Measurements from ENCODE around the gene TMEM86A. TPM values are rescaled to one million over a fixed set of nuclear protein-coding genes. Genes with fewer than 3 reads are reported as not detected.
"Not testable (repeated sequence)": the region's sequence is repeated elsewhere in the genome, so short reads cannot be mapped to it uniquely, and the experiment has no call there.

The TMEM86A gene
- total RNA-seq, 1 donor from 2014 or later, result 5.4 TPM

- no peak overlapping the region for H3K27ac ChIP-seq (replicated peaks)
Measured at GRCh38 chr11:18668131-18668530, 30.4 kb upstream of the TMEM86A start.

GRCh38 chr11:18669219-18669596 lies 29.4 kb upstream of the TMEM86A start:
- Histone ChIP-seq H3K9me3 (replicated peaks) (no peaks in the 10 kb centered on the region), H3K4me1 (no peaks in the 10 kb centered on the region), H3K27me3 (ENCODE audit: low read depth) (peaks cover 18% of the 10 kb centered on the region), H3K27ac (replicated peaks) (no peak overlapping the region), H3K36me3 (no peaks in the 10 kb centered on the region), H3K4me3 (no peak overlapping the region)
- no peak for TF ChIP-seq CTCF (IDR thresholded peaks at IDR 0.05; ENCODE audit: borderline replicate concordance)
- intact Hi-C loops (cut with micrococcal nuclease), result no loop called here
- DNase-seq, result no peak

More at GRCh38 chr11:18668131-18668530, 30.4 kb upstream of the TMEM86A start:
- Histone ChIP-seq H3K9me3 (replicated peaks) (no peaks in the 10 kb centered on the region), H3K27me3 (ENCODE audit: low read depth) (peaks cover 18% of the 10 kb centered on the region), H3K4me3 (no peak overlapping the region), H3K36me3 (no peaks in the 10 kb centered on the region), H3K4me1 (no peaks in the 10 kb centered on the region)
- TF ChIP-seq CTCF (IDR thresholded peaks at IDR 0.05; ENCODE audit: borderline replicate concordance), result no peak
- DNase-seq, result no peak
- intact Hi-C loops (cut with micrococcal nuclease), result no loop called here

GRCh38 chr11:18669711-18670110 lies 28.9 kb upstream of the TMEM86A start:
- intact Hi-C loops (cut with micrococcal nuclease), result no loop called here
- Histone ChIP-seq H3K9me3 (replicated peaks) (no peaks in the 10 kb centered on the region), H3K27ac (replicated peaks) (no peak overlapping the region), H3K36me3 (no peaks in the 10 kb centered on the region), H3K4me3 (no peak overlapping the region), H3K27me3 (ENCODE audit: low read depth) (peaks cover 18% of the 10 kb centered on the region), H3K4me1 (no peaks in the 10 kb centered on the region)
- TF ChIP-seq CTCF (IDR thresholded peaks at IDR 0.05; ENCODE audit: borderline replicate concordance), result no peak
- DNase-seq, result no peak

GRCh38 chr11:18671246-18671645 lies 27.3 kb upstream of the TMEM86A start:
- no peak overlapping the region for H3K4me3 ChIP-seq
- H3K27me3 ChIP-seq (ENCODE audit: low read depth), result peaks cover 12% of the 10 kb centered on the region
- TF ChIP-seq CTCF (IDR thresholded peaks at IDR 0.05; ENCODE audit: borderline replicate concordance), result no peak
- no peaks in the 10 kb centered on the region for H3K4me1 ChIP-seq
- no peaks in the 10 kb centered on the region for H3K9me3 ChIP-seq (replicated peaks)
- no peaks in the 10 kb centered on the region for H3K36me3 ChIP-seq
- H3K27ac ChIP-seq (replicated peaks), result no peak overlapping the region
- DNase-seq, result no peak
- intact Hi-C loops (cut with micrococcal nuclease), result no loop called here

GRCh38 chr11:18672209-18672608 lies 26.4 kb upstream of the TMEM86A start:
- DNase-seq; H3K36me3 ChIP-seq; H3K4me3 ChIP-seq; H3K27me3 ChIP-seq (ENCODE audit: low read depth); H3K4me1 ChIP-seq; H3K9me3 ChIP-seq (replicated peaks); intact Hi-C loops (cut with micrococcal nuclease); H3K27ac ChIP-seq (replicated peaks): not testable (repeated sequence)

- TF ChIP-seq CTCF (IDR thresholded peaks at IDR 0.05; ENCODE audit: borderline replicate concordance), result no peak
- H3K27me3 ChIP-seq (ENCODE audit: low read depth), result no peaks in the 10 kb centered on the region
- no peaks in the 10 kb centered on the region for H3K4me1 ChIP-seq
- no peak for DNase-seq
- H3K4me3 ChIP-seq, result no peak overlapping the region
- no peaks in the 10 kb centered on the region for H3K36me3 ChIP-seq
- H3K27ac ChIP-seq (replicated peaks), result no peak overlapping the region
- intact Hi-C loops (cut with micrococcal nuclease), result no loop called here
- no peaks in the 10 kb centered on the region for H3K9me3 ChIP-seq (replicated peaks)
Measured at GRCh38 chr11:18676803-18677202, 21.8 kb upstream of the TMEM86A start.
